B cell (primary cell): ENCODE measurements around the gene TOB2. TPM values are rescaled to one million over a fixed set of nuclear protein-coding genes. Genes with fewer than 3 reads are reported as not detected.
A peak's percentile ranks its signal among the peaks of the same experiment; 100 is the strongest.

Experiments
- ATAC-seq: fragments of 200-7000 bp; cut with Tn5 transposase; one replicate; pipeline ENCODE4 v1.10.0; 2021; ENCODE audit warnings: low read depth, mild to moderate bottlenecking, moderate number of reproducible peaks, moderate library complexity
- CTCF ChIA-PET: fragments of 350-600 bp; sonication (Branson Sonifier 250); formaldehyde crosslinking; loops from one replicate; lab custom pipeline; 2021; ENCODE audit warnings: antibody characterized with exemption, inconsistent platforms; lab: Charles Lee
- POLR2A ChIA-PET: fragments of 350-600 bp; sonication (Branson Sonifier 250); formaldehyde crosslinking; loops from one replicate; lab custom pipeline; 2021; ENCODE audit warnings: antibody characterized with exemption; lab: Charles Lee
- DNase-seq: peaks from one replicate; pipeline ENCODE4 v3.0.0; 2013
- H2AFZ ChIP-seq: 2 replicates; pipeline ENCODE4 v1.6.1; 2012; ENCODE audit warnings: mild to moderate bottlenecking, low read depth, low read length; ENCODE audit not compliant: insufficient read depth, poor library complexity, severe bottlenecking
- H3K27ac ChIP-seq, 2 donors: 1 replicate in 1 of 2; 2 replicates in 1 of 2; pipeline ENCODE4 v1.5.1; 2012 to 2013; ENCODE audit warnings: low read length in 2 of 2, mild to moderate bottlenecking in 2 of 2, moderate library complexity in 1 of 2
- H3K27me3 ChIP-seq, 4 experiments: fragments of 200-600 bp in 1 of 4; sonication (generic) in 1 of 4; replicated peaks in 1 of 4; 1 replicate in 2 of 4; 2 replicates in 2 of 4; pipeline versions ENCODE4 v1.6.1 to v1.7.0; 2013 to 2016; ENCODE audit warnings: low read length in 3 of 4, mild to moderate bottlenecking in 2 of 4, mixed read lengths in 1 of 4, moderate library complexity in 1 of 4; ENCODE audit not compliant: insufficient read depth in 4 of 4, control insufficient read depth in 3 of 4; ENCODE audit errors: control extremely low read depth in 1 of 4
- H3K36me3 ChIP-seq, 2 experiments: replicated peaks in 1 of 2; 1 replicate in 1 of 2; 2 replicates in 1 of 2; pipeline versions ENCODE4 v1.6.1 to v1.7.1; 2013; ENCODE audit warnings: low read length in 1 of 2; ENCODE audit not compliant: insufficient read depth in 2 of 2, control insufficient read depth in 1 of 2; ENCODE audit errors: control extremely low read depth in 1 of 2, extremely low read depth in 1 of 2
- H3K4me1 ChIP-seq, 2 donors: fragments of 200-600 bp in 1 of 2; sonication (generic) in 1 of 2; 1 replicate in 1 of 2; 2 replicates in 1 of 2; pipeline versions ENCODE4 v1.5.1 to v1.6.1; 2013 to 2017; ENCODE audit warnings: low read length in 2 of 2; ENCODE audit not compliant: control insufficient read depth in 2 of 2, insufficient read depth in 2 of 2
- H3K4me2 ChIP-seq: replicated peaks from 2 replicates; pipeline ENCODE3; 2012; ENCODE audit warnings: mild to moderate bottlenecking, low read depth, low read length; ENCODE audit not compliant: poor library complexity, severe bottlenecking
- H3K4me3 ChIP-seq, 5 experiments: fragments of 200-600 bp in 1 of 5; sonication (generic) in 1 of 5; 1 replicate in 3 of 5; 2 replicates in 2 of 5; pipeline versions ENCODE4 v1.5.1 to v1.7.0; 2011 to 2016; ENCODE audit warnings: low read length in 4 of 5, mild to moderate bottlenecking in 4 of 5, low read depth in 2 of 5, control low read depth in 1 of 5, moderate library complexity in 1 of 5; ENCODE audit not compliant: insufficient read depth in 1 of 5; ENCODE audit errors: control extremely low read depth in 1 of 5, extremely low read depth in 1 of 5
- H3K79me2 ChIP-seq: fragments of 200-600 bp; sonication (generic); one replicate; pipeline ENCODE4 v1.6.0; 2016; ENCODE audit warnings: low read length; ENCODE audit not compliant: control insufficient read depth, insufficient read depth
- H3K9ac ChIP-seq: fragments of 200-600 bp; sonication (generic); 2 replicates; pipeline ENCODE4 v1.6.1; 2017; ENCODE audit warnings: mild to moderate bottlenecking, low read length, moderate library complexity
- H3K9me3 ChIP-seq, 3 donors: one replicate each; pipeline versions ENCODE4 v1.6.1 to v1.7.1; 2013; ENCODE audit warnings: low read length in 2 of 3; ENCODE audit not compliant: control insufficient read depth in 2 of 3, insufficient read depth in 1 of 3; ENCODE audit errors: control extremely low read depth in 1 of 3
- H4K20me1 ChIP-seq: 2 replicates; pipeline ENCODE4 v1.6.0; 2012; ENCODE audit warnings: mild to moderate bottlenecking, low read length; ENCODE audit not compliant: insufficient read depth, control insufficient read depth, poor library complexity, severe bottlenecking
- H3K27ac Mint-ChIP-seq: one replicate; pipeline ENCODE4 v1.8.0; 2021; ENCODE audit warnings: mixed read lengths
- H3K27me3 Mint-ChIP-seq: one replicate; pipeline ENCODE4 v1.8.0; 2021; ENCODE audit warnings: mixed read lengths
- H3K4me1 Mint-ChIP-seq: one replicate; pipeline ENCODE4 v1.8.0; 2021; ENCODE audit warnings: mixed read lengths
- H3K4me3 Mint-ChIP-seq: one replicate; pipeline ENCODE4 v1.8.0; 2021; ENCODE audit warnings: mixed read lengths
- H3K9me3 Mint-ChIP-seq: one replicate; pipeline ENCODE4 v1.8.0; 2022; ENCODE audit warnings: mixed read lengths; ENCODE audit not compliant: insufficient read depth
- EZH2 ChIP-seq: IDR thresholded peaks from 2 replicates; pipeline ENCODE4 v1.6.1; 2012; ENCODE audit warnings: borderline replicate concordance, low read depth, mild to moderate bottlenecking, moderate library complexity, low read length; ENCODE audit not compliant: insufficient read depth, poor library complexity, severe bottlenecking
- WGBS: methylation state at CpG from one replicate; pipeline ENCODE4 v1.1.5; 2013; ENCODE audit warnings: missing lambda C conversion rate; ENCODE audit not compliant: insufficient coverage; 5-methylcytosine and 5-hydroxymethylcytosine counted together
- intact Hi-C: fragments of 100-400 bp; cut with micrococcal nuclease; formaldehyde crosslinking; loops from one replicate; pipeline ENCODE4 v1.10.0; 2022
- polyA plus RNA-seq: library from polyadenylated mRNA; depleted of rRNA; stranded (reverse); fragments of >200 nt; gene quantifications from 2 replicates; pipeline ENCODE4 v1.2.3, GENCODE V29; 2012
- total RNA-seq, 2 donors: library from RNA; stranded (reverse); fragments of 120-200 nt in 1 of 2; gene quantifications; 1 replicate in 1 of 2; 2 replicates in 1 of 2; pipeline versions ENCODE4 v1.2.3 to v1.2.4, GENCODE V29; 2013 to 2022
- TF ChIP-seq, protein P1 (sequence below): fragments of 200-600 bp; IDR thresholded peaks from one replicate; pipeline ENCODE4 v1.8.0; 2022; ENCODE audit warnings: antibody characterized with exemption, mild to moderate bottlenecking

TOB2 gene
- total and polyA plus RNA-seq, 2 donors (not counting 1 experiment from before 2014, with no cell fraction given) = 40.4 to 56.0 TPM

DNA sequence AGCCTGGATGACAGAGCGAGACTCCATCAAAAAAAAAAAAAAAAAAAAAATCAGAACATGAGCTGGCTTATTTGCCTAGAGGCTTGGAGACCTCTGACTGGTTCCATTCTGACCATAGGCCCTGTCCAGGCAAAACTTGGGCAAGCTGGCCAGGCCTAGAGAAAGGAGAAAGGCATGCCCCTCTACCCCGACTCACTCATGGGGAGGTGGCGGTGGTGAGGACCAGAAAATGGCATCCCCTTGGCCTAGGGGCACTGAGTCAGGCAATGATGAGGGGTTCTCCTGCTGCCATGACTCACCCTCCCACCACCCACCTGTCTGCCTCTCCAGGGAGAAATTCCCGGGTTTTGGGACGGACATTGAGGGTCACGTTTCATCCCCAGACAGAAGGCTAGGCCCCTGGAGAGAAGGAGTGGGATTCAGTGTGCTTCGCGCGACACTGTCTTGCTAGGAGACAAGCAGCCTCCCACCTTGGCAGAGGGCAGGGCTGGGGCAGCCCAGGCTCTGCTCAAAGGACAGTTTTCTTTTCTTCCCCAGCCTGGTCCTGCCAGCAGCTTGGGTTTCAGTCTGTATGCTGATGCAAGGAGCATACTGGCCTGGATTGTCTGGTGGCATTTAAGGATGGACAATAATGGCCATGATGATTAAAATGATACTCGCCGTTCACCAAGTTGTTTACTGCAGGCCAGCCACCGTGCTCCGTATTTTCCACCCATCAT, 17.2 kb downstream of the TOB2 start:
- Histone ChIP-seq H3K36me3 (peaks cover 0 to 28% of the 10 kb centered on the region in 2 experiments), H3K4me2 (no peak overlapping the region), H3K27me3 (no peaks in the 10 kb centered on the region), H3K27ac (peak overlapping the region in 1 of 2 donors; percentile 19), H3K4me1 (peaks cover 7 to 11% of the 10 kb centered on the region in 2 donors), H4K20me1 (peaks cover 27% of the 10 kb centered on the region), H3K9ac (no peak overlapping the region), H2AFZ (no peak overlapping the region), H3K9me3 (no peaks in the 10 kb centered on the region), H3K4me3 (no peak overlapping the region), H3K79me2 (peaks cover 63% of the 10 kb centered on the region)
- no peak for ATAC-seq
- no peaks in the 10 kb centered on the region for H3K27me3 Mint-ChIP-seq
- ChIA-PET CTCF (interaction anchor here (0.7 to 2.1 kb wide), 3 partner anchors 26 to 1281 kb away, joined by 3 to 8 read pairs (median 5); no protein-coding TSS in a partner anchor), POLR2A (interaction anchor here (0.7 to 1.9 kb wide), 2 partner anchors 17 to 86 kb away, joined by 7 to 8 read pairs; partner anchors contain the start of gene TOB2)
- H3K9me3 Mint-ChIP-seq = no peaks in the 10 kb centered on the region
- H3K4me3 Mint-ChIP-seq = no peak overlapping the region
- intact Hi-C loops = no loop called here
- 96% methylated on average over 7 of the region's 13 CpGs for WGBS
- H3K4me1 Mint-ChIP-seq = peaks cover 23% of the 10 kb centered on the region
- H3K27ac Mint-ChIP-seq = no peak overlapping the region
- TF ChIP-seq, protein P1, sequence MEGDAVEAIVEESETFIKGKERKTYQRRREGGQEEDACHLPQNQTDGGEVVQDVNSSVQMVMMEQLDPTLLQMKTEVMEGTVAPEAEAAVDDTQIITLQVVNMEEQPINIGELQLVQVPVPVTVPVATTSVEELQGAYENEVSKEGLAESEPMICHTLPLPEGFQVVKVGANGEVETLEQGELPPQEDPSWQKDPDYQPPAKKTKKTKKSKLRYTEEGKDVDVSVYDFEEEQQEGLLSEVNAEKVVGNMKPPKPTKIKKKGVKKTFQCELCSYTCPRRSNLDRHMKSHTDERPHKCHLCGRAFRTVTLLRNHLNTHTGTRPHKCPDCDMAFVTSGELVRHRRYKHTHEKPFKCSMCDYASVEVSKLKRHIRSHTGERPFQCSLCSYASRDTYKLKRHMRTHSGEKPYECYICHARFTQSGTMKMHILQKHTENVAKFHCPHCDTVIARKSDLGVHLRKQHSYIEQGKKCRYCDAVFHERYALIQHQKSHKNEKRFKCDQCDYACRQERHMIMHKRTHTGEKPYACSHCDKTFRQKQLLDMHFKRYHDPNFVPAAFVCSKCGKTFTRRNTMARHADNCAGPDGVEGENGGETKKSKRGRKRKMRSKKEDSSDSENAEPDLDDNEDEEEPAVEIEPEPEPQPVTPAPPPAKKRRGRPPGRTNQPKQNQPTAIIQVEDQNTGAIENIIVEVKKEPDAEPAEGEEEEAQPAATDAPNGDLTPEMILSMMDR = no peak
- TF ChIP-seq EZH2 = no peak
- no peak for DNase-seq
